Spinal cord (tissue), 10 donors: ENCODE results near the gene DMRTC1B. TPM values are rescaled to one million over a fixed set of nuclear protein-coding genes. Genes with fewer than 3 reads are reported as not detected.
"Not testable (repeated sequence)": the region's sequence is repeated elsewhere in the genome, so short reads cannot be mapped to it uniquely, and the experiment has no call there.

ENCODE experiments used
- DNase-seq, 6 donors: peaks; one replicate each; pipeline versions ENCODE4 v3.0.0 to v3.0.0-alpha.2; 2013 to 2015; ENCODE audit warnings: low spot score in 6 of 6, low read depth in 4 of 6
- H3K27ac ChIP-seq: one replicate; pipeline ENCODE4 v1.5.1; 2013; ENCODE audit warnings: low read depth, low read length, control low read depth
- H3K27me3 ChIP-seq: one replicate; pipeline ENCODE4 v1.6.1; 2013; ENCODE audit warnings: low read length; ENCODE audit not compliant: control insufficient read depth, insufficient read depth
- H3K36me3 ChIP-seq: one replicate; pipeline ENCODE4 v1.6.1; 2013; ENCODE audit warnings: low read length; ENCODE audit not compliant: control insufficient read depth, insufficient read depth
- H3K4me1 ChIP-seq: one replicate; pipeline ENCODE4 v1.6.1; 2013; ENCODE audit warnings: low read length; ENCODE audit not compliant: control insufficient read depth, insufficient read depth
- H3K4me3 ChIP-seq: one replicate; pipeline ENCODE4 v1.5.1; 2013; ENCODE audit warnings: low read depth, low read length, control low read depth
- H3K9me3 ChIP-seq: one replicate; pipeline ENCODE4 v1.6.1; 2013; ENCODE audit warnings: low read length; ENCODE audit not compliant: control insufficient read depth, insufficient read depth
- WGBS: methylation state at CpG from one replicate; pipeline ENCODE4 v1.1.5; 2013; ENCODE audit warnings: missing lambda C conversion rate; ENCODE audit not compliant: insufficient coverage; 5-methylcytosine and 5-hydroxymethylcytosine counted together
- polyA plus RNA-seq, 2 donors: library from polyadenylated mRNA; unstranded; fragments of 120-200 nt; gene quantifications; one replicate each; pipeline ENCODE4 v1.2.1, GENCODE V29; 2013; ENCODE audit not compliant: insufficient read length in 2 of 2
- total RNA-seq, 2 donors: library from RNA; depleted of rRNA in 1 of 2; stranded (reverse); fragments of 120-200 nt in 1 of 2; fragments of >200 nt in 1 of 2; gene quantifications; one replicate each; pipeline versions ENCODE4 v1.2.3 to v1.2.4, GENCODE V29; 2013 to 2014
- donor health status: healthy.

Gene DMRTC1B
- total and polyA plus RNA-seq, 4 donors: 1.5 to 15.3 (median 8.1) TPM

GRCh38 chrX:72782560-72782959 lies 5.9 kb downstream of the DMRTC1B start, which contains the start of gene FAM236B:
Gene FAM236B (minus strand): TSS chrX:72782660. CDS start chrX:72782560, 100 bp downstream.
- H3K4me3 ChIP-seq, H3K9me3 ChIP-seq, DNase-seq, H3K36me3 ChIP-seq, H3K4me1 ChIP-seq, H3K27me3 ChIP-seq, H3K27ac ChIP-seq: not testable (repeated sequence)
- no CpG with 5 or more reads among the region's 15 CpGs for WGBS

GRCh38 chrX:72783365-72783936 lies 6.8 kb downstream of the DMRTC1B start:
- no CpG with 5 or more reads among the region's 8 CpGs for WGBS
- not testable (repeated sequence) for H3K27me3 ChIP-seq, H3K4me1 ChIP-seq, H3K27ac ChIP-seq, DNase-seq, H3K9me3 ChIP-seq, H3K36me3 ChIP-seq, H3K4me3 ChIP-seq

GRCh38 chrX:72783964-72784363 lies 7.3 kb downstream of the DMRTC1B start:
- not testable (repeated sequence) for H3K9me3 ChIP-seq, H3K36me3 ChIP-seq, DNase-seq, H3K27ac ChIP-seq, H3K4me1 ChIP-seq, H3K4me3 ChIP-seq, H3K27me3 ChIP-seq
- WGBS: no CpG with 5 or more reads among the region's 6 CpGs

- no CpG with 5 or more reads among the region's 1 CpG for WGBS
- H3K9me3 ChIP-seq: not testable (repeated sequence)
Observed at GRCh38 chrX:72788142-72788541, 11.5 kb downstream of the DMRTC1B start.

GRCh38 chrX:72790390-72790789 lies 13.7 kb downstream of the DMRTC1B start:
- not testable (repeated sequence) for H3K27me3 ChIP-seq, H3K27ac ChIP-seq, DNase-seq, H3K4me3 ChIP-seq, H3K9me3 ChIP-seq, H3K36me3 ChIP-seq, H3K4me1 ChIP-seq
- no CpG with 5 or more reads among the region's 3 CpGs for WGBS

More at GRCh38 chrX:72788142-72788541, 11.5 kb downstream of the DMRTC1B start:
- not testable (repeated sequence) for H3K4me1 ChIP-seq, H3K27me3 ChIP-seq, H3K4me3 ChIP-seq, H3K27ac ChIP-seq, DNase-seq, H3K36me3 ChIP-seq

- not testable (repeated sequence) for DNase-seq, H3K36me3 ChIP-seq, H3K27ac ChIP-seq, H3K27me3 ChIP-seq, H3K9me3 ChIP-seq, H3K4me3 ChIP-seq, H3K4me1 ChIP-seq
- no CpG with 5 or more reads among the region's 13 CpGs for WGBS
Observed at GRCh38 chrX:72808110-72808509, 31.4 kb downstream of the DMRTC1B start, which contains the start of gene FAM236D. Gene FAM236D (minus strand): TSS chrX:72808210. CDS start chrX:72808110, 100 bp downstream.

GRCh38 chrX:72830701-72831100 lies 54.0 kb downstream of the DMRTC1B start:
- not testable (repeated sequence) for DNase-seq, H3K4me1 ChIP-seq, H3K27ac ChIP-seq, H3K9me3 ChIP-seq, H3K4me3 ChIP-seq, H3K27me3 ChIP-seq, H3K36me3 ChIP-seq
- no CpG with 5 or more reads among the region's 13 CpGs for WGBS

GRCh38 chrX:72837532-72837931 lies 60.8 kb downstream of the DMRTC1B start:
- no CpG with 5 or more reads among the region's 2 CpGs for WGBS
- DNase-seq, H3K36me3 ChIP-seq, H3K4me3 ChIP-seq, H3K9me3 ChIP-seq, H3K27me3 ChIP-seq, H3K27ac ChIP-seq, H3K4me1 ChIP-seq: not testable (repeated sequence)

GRCh38 chrX:72882898-72883297 lies 106.2 kb downstream of the DMRTC1B start:
- WGBS: no CpG with 5 or more reads among the region's 2 CpGs
- not testable (repeated sequence) for H3K9me3 ChIP-seq, H3K27ac ChIP-seq, DNase-seq, H3K36me3 ChIP-seq, H3K4me1 ChIP-seq, H3K4me3 ChIP-seq, H3K27me3 ChIP-seq

- not testable (repeated sequence) for H3K4me3 ChIP-seq, DNase-seq, H3K36me3 ChIP-seq, H3K27me3 ChIP-seq, H3K27ac ChIP-seq, H3K4me1 ChIP-seq, H3K9me3 ChIP-seq
- no CpG with 5 or more reads among the region's 14 CpGs for WGBS
Observed at GRCh38 chrX:72889740-72890139, 113.0 kb downstream of the DMRTC1B start.
